ENCODE data around the gene NEK8. TPM values are rescaled to one million over a fixed set of nuclear protein-coding genes. Genes with fewer than 3 reads are reported as not detected.

NEK8 gene
- total RNA-seq, 4 donors from 2014 or later = 3.9 to 14.0 (median 8.1) TPM

DNA sequence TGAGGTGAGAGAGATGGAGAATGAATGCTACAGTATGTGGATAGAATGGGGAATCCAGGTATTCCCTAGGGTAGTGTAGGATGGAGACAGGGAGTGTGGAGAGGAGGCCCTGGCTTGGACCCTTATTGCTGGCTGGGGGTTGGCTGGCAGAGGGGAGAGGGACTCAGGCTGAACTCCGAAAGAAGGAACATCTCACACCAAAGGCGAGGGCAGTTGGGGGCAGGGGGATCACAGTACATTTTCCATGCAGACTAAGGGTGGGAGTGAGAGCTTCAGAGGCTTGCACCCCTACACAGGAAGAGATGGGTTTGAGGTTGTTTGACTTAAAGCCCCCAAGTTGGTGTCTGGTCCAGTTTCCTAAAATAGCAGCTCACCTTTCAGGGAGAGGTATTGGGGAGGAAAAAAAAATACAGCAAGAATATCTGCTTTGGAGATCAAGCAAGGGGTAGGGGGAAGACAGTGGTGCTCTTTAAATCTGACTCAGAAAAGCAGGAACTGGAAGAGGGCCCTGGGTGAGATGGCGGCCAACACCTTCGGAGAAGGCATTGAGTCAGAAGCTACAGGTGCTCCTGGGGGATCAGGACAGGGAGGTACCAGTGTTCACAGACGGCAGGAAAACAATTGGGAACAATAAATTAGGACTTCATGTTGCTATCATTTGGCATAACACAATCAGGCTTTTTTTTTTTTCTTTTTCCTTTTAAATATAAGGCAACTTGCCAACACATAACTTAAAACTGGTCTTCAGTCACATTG, 27.6 kb downstream of the NEK8 start:
- peaks cover 8 to 13% of the 10 kb centered on the region in 2 donors for H3K4me1 ChIP-seq
- DNase-seq = no peak
- H3K36me3 ChIP-seq = peaks cover 16 to 18% of the 10 kb centered on the region in 2 donors
- intact Hi-C loops (cut with DNase I) = no loop called here
- no peak overlapping the region for H3K4me3 ChIP-seq (replicated peaks in 1 of 3)
- WGBS, 2 donors = 72 to 76% methylated on average over 5 of the region's 5 CpGs
- no peaks in the 10 kb centered on the region for H3K27me3 ChIP-seq
- TF ChIP-seq POLR2A (IDR thresholded peaks at IDR 0.05) = no peak
- H3K27ac ChIP-seq = no peak overlapping the region
- H3K9me3 ChIP-seq = no peaks in the 10 kb centered on the region

DNA sequence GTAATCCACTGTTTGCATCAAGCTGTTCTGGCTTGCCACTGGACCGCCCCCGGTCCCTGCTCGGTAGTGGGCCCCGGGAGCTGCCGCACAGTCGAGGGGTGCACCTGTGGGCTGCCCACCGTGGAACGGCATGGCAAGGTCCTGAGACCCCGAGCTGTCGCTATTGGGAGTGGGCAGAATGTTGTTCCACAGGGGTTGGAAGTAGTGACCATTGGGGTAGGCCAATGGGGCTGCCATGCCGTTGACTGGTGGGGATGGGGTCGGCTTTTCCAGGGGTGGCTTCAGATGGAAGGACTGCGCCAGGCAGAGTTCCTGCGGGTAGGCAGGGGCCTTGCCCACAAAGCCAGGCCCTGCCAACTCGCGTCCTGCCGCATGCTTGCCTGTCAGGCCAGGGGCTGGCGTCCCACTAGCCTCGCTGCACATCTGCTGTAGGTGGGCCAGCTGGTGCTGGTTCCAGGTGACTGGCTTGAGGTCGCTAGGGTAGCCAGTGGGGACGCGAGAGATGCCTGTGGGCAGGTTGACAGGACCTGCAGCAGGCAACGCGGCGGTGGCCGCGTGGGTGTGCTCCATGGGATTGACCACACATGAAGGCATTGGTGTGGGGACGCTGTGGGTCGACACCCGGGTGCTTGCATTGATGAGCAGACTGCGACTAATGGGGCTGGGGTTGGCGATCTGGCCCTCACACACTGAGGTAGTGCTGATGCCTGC, 30.0 kb downstream of the NEK8 start:
- WGBS, 2 donors = 95% methylated on average over 18 to 23 of the region's 32 CpGs
- Histone ChIP-seq H3K27ac (no peak overlapping the region), H3K9me3 (no peaks in the 10 kb centered on the region), H3K36me3 (peaks cover 16 to 18% of the 10 kb centered on the region in 2 donors), H3K4me3 (replicated peaks in 1 of 3) (no peak overlapping the region), H3K4me1 (peaks cover 8 to 21% of the 10 kb centered on the region in 2 donors), H3K27me3 (no peaks in the 10 kb centered on the region)
- intact Hi-C loops (cut with DNase I) = no loop called here
- DNase-seq = no peak
- no peak for TF ChIP-seq POLR2A (IDR thresholded peaks at IDR 0.05)
- TF ChIP-seq, protein P1, sequence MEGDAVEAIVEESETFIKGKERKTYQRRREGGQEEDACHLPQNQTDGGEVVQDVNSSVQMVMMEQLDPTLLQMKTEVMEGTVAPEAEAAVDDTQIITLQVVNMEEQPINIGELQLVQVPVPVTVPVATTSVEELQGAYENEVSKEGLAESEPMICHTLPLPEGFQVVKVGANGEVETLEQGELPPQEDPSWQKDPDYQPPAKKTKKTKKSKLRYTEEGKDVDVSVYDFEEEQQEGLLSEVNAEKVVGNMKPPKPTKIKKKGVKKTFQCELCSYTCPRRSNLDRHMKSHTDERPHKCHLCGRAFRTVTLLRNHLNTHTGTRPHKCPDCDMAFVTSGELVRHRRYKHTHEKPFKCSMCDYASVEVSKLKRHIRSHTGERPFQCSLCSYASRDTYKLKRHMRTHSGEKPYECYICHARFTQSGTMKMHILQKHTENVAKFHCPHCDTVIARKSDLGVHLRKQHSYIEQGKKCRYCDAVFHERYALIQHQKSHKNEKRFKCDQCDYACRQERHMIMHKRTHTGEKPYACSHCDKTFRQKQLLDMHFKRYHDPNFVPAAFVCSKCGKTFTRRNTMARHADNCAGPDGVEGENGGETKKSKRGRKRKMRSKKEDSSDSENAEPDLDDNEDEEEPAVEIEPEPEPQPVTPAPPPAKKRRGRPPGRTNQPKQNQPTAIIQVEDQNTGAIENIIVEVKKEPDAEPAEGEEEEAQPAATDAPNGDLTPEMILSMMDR (IDR thresholded peaks at IDR 0.05) = no peak

DNA sequence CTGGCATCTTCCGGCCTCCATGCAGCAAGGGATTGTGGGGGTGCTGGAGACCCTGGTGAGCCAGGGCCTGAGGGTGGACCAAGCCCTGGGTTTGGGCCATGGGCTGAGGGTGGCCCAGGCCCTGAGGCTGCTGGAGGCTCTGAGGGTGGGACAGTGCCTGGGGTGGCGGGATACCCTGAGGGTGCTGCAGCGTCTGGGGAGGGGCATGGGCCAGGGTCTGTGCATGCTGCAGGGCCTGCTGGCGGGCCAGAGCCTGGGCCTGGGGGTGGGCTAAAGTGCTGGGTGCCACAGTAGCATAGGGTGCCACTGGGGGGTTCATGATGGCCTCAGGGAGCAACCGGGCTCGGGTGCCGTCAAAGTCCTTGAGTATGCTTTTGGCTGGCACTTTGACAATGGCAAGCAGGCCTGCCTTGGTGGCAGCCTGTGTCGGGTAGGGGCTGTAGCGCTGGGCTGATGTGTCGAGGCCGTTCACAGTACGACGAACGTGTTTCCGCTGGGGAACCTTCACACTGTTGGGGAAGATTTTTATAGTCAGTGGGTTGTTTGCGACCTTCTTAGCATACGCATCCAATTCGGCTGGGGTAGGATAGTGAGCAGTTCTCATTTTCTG, 30.8 kb downstream of the NEK8 start:
- H3K27me3 ChIP-seq = no peaks in the 10 kb centered on the region
- H3K27ac ChIP-seq = no peak overlapping the region
- H3K4me1 ChIP-seq = peaks cover 8 to 21% of the 10 kb centered on the region in 2 donors
- TF ChIP-seq, protein P1 (IDR thresholded peaks at IDR 0.05) = no peak
- no peak for TF ChIP-seq POLR2A (IDR thresholded peaks at IDR 0.05)
- DNase-seq = no peak
- no peaks in the 10 kb centered on the region for H3K9me3 ChIP-seq
- H3K4me3 ChIP-seq (replicated peaks in 1 of 3) = no peak overlapping the region
- H3K36me3 ChIP-seq = peaks cover 16 to 18% of the 10 kb centered on the region in 2 donors
- WGBS, 2 donors = 92 to 94% methylated on average over 12 to 18 of the region's 18 CpGs
- intact Hi-C loops (cut with DNase I) = no loop called here

DNA sequence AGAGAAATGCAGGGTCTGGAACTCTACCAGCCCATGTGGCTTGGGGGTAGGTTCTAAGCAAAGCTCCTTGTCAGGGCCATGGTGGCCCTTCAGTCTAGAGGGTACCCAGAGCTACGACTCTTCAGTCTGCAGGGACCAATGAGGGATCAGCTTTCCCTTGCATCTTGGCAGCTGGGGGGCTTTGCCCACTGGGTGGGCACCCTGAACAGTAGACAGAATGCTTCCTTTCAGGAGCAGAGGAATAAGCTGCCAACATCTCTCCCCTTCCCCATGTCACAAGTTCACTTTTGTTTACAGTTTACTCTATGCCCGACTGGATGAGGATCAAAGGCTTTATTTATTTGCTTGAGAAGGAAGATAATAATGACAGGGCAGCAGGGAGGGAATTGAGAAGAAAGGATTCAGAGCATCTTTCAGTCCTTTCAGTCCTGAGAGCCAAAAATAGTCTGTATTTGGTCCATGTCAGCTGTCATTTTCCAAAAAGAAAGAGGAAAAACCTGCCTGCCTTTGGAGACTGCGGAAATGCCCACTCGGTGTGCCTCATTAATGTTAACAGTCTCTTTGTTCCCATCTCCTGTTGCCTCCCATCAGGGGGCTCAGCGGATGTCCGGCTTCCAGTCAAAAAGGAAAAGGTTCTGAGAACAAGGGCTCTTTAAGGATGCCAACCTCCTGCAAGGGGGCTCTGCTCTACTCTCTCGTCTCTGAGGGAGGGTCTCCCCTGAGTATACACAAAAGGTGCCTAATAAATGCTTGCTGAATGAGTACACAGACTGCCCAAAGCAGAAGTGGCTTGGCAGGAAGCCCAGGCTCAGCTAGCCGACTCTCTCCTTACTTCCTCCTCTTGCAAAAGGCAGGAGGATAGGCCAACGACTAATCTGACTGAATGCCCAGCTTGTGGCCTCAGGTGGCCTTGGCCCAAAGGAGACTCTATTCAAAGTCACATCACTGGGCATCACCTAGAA, 32.3 kb downstream of the NEK8 start:
- Histone ChIP-seq H3K4me1 (peaks cover 8 to 21% of the 10 kb centered on the region in 2 donors), H3K36me3 (peaks cover 16 to 18% of the 10 kb centered on the region in 2 donors), H3K27ac (peak overlapping the region in 2 of 3 donors; percentile 51 to 53), H3K4me3 (replicated peaks in 1 of 3) (no peak overlapping the region), H3K27me3 (no peaks in the 10 kb centered on the region), H3K9me3 (no peaks in the 10 kb centered on the region)
- DNase-seq = peak; percentile 62 to 64
- TF ChIP-seq, protein P1 (IDR thresholded peaks at IDR 0.05) = no peak
- no peak for TF ChIP-seq POLR2A (IDR thresholded peaks at IDR 0.05)
- WGBS, 2 donors = 44 to 45% methylated on average over 9 of the region's 9 CpGs
- intact Hi-C loops (cut with DNase I) = loop anchor here (5.0 to 10.0 kb wide), 2 partner anchors 94 to 151 kb away; partner anchors contain the start of gene ERAL1
